Fibroblast of lung (primary cell): ENCODE data around the gene SNORC. TPM values are rescaled to one million over a fixed set of nuclear protein-coding genes. Genes with fewer than 3 reads are reported as not detected.

Experiments
- DNase-seq, 2 donors: peaks; one replicate each; pipeline versions ENCODE4 v3.0.0 to v3.0.0-alpha.2; 2010; ENCODE audit warnings: low read depth in 2 of 2
- H2AFZ ChIP-seq: 2 replicates; pipeline ENCODE4 v1.5.1; 2012; ENCODE audit warnings: low read length, control low read depth, inconsistent platforms
- H3K27ac ChIP-seq: 2 replicates; pipeline ENCODE4 v1.5.1; 2011; ENCODE audit warnings: low read length, control low read depth; ENCODE audit not compliant: insufficient read depth
- H3K27me3 ChIP-seq: 2 replicates; pipeline ENCODE4 v1.5.1; 2011; ENCODE audit warnings: mild to moderate bottlenecking, low read length; ENCODE audit not compliant: control insufficient read depth, insufficient read depth
- H3K36me3 ChIP-seq: 2 replicates; pipeline ENCODE4 v1.5.1; 2011; ENCODE audit warnings: low read length; ENCODE audit not compliant: control insufficient read depth, insufficient read depth
- H3K4me1 ChIP-seq: 2 replicates; pipeline ENCODE4 v1.5.1; 2011; ENCODE audit warnings: low read length; ENCODE audit not compliant: control insufficient read depth, insufficient read depth; ENCODE audit errors: extremely low read depth
- H3K4me2 ChIP-seq: 2 replicates; pipeline ENCODE4 v1.5.1; 2011; ENCODE audit warnings: low read length, control low read depth; ENCODE audit not compliant: insufficient read depth; ENCODE audit errors: extremely low read depth
- H3K4me3 ChIP-seq, 4 experiments: fragments of 200-600 bp in 1 of 4; sonication (generic) in 1 of 4; replicated peaks in 1 of 4; 2 replicates each; pipeline ENCODE4 v1.5.1; 2011 to 2016; ENCODE audit warnings: low read length in 4 of 4, low read depth in 3 of 4, mild to moderate bottlenecking in 3 of 4, control low read depth in 2 of 4, inconsistent platforms in 1 of 4, mixed read lengths in 1 of 4; ENCODE audit not compliant: insufficient read depth in 1 of 4; ENCODE audit errors: control extremely low read depth in 1 of 4
- H3K79me2 ChIP-seq: 2 replicates; pipeline ENCODE4 v1.5.1; 2012; ENCODE audit warnings: mild to moderate bottlenecking, low read length, inconsistent platforms; ENCODE audit not compliant: control insufficient read depth, insufficient read depth
- H3K9ac ChIP-seq: 2 replicates; pipeline ENCODE4 v1.5.1; 2011; ENCODE audit warnings: mild to moderate bottlenecking, low read length, control low read depth; ENCODE audit not compliant: insufficient read depth
- H3K9me3 ChIP-seq: 2 replicates; pipeline ENCODE4 v1.5.1; 2012; ENCODE audit warnings: low read depth, low read length; ENCODE audit not compliant: control insufficient read depth, insufficient read depth
- H4K20me1 ChIP-seq: 2 replicates; pipeline ENCODE4 v1.5.1; 2011; ENCODE audit warnings: low read length; ENCODE audit not compliant: control insufficient read depth, insufficient read depth; ENCODE audit errors: extremely low read depth
- EZH2 ChIP-seq: IDR thresholded peaks from 2 replicates; pipeline ENCODE4 v1.5.1; 2012; ENCODE audit warnings: low read length, control low read depth, mild to moderate bottlenecking; ENCODE audit errors: missing control alignments
- polyA plus RNA-seq, 2 donors: library from polyadenylated mRNA; depleted of rRNA in 1 of 2; stranded (reverse) in 1 of 2; unstranded in 1 of 2; fragments of >200 nt; gene quantifications; 2 replicates each; pipeline ENCODE4 v1.2.1, GENCODE V29; 2011 to 2012; ENCODE audit warnings: missing spikeins in 1 of 2
- total RNA-seq: library from RNA; depleted of rRNA; stranded (reverse); fragments of >200 nt; gene quantifications from 2 replicates; pipeline ENCODE4 v1.2.1, GENCODE V29; 2014
- TF ChIP-seq, protein P1 (sequence below), 2 donors: IDR thresholded peaks in 1 of 2; conservative IDR thresholded peaks in 1 of 2; 1 replicate in 1 of 2; 2 replicates in 1 of 2; pipeline ENCODE4 v1.5.1; 2011 to 2012; ENCODE audit warnings: low read length in 2 of 2, control low read depth in 1 of 2, inconsistent platforms in 1 of 2, low read depth in 1 of 2, mild to moderate bottlenecking in 1 of 2

The SNORC gene
- total and polyA plus RNA-seq, 2 donors (not counting 1 experiment from before 2014, with no cell fraction given) = 0.14 to 0.83 TPM

DNA sequence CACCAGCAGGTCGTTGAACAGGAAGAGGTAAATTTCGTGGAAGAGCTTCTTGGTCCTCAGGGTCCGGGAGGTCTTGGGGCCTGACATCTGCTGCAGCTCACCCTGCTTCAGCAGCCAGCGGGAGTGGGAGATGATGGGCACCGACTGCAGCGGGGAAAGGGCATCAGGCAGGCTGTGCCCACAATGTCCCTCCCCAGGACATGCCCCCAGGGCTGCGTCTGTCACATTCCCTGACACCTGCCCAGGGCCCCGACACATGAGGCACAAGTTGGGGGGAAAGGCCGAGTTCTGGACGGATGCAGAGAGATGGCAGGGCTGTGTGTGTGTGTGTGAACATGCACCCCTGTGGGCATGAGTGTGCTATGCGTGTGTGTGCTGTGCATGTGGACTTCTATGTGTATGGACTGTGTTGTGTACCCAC lies 13.9 kb downstream of the SNORC start:
- Histone ChIP-seq H4K20me1 (no peaks in the 10 kb centered on the region), H3K4me2 (no peak overlapping the region), H3K9me3 (no peaks in the 10 kb centered on the region), H3K27me3 (no peaks in the 10 kb centered on the region), H3K36me3 (no peaks in the 10 kb centered on the region), H3K4me3 (no peak overlapping the region), H3K79me2 (no peaks in the 10 kb centered on the region), H3K27ac (no peak overlapping the region), H2AFZ (no peak overlapping the region), H3K4me1 (no peaks in the 10 kb centered on the region), H3K9ac (no peak overlapping the region)
- no peak for TF ChIP-seq EZH2
- TF ChIP-seq, protein P1, sequence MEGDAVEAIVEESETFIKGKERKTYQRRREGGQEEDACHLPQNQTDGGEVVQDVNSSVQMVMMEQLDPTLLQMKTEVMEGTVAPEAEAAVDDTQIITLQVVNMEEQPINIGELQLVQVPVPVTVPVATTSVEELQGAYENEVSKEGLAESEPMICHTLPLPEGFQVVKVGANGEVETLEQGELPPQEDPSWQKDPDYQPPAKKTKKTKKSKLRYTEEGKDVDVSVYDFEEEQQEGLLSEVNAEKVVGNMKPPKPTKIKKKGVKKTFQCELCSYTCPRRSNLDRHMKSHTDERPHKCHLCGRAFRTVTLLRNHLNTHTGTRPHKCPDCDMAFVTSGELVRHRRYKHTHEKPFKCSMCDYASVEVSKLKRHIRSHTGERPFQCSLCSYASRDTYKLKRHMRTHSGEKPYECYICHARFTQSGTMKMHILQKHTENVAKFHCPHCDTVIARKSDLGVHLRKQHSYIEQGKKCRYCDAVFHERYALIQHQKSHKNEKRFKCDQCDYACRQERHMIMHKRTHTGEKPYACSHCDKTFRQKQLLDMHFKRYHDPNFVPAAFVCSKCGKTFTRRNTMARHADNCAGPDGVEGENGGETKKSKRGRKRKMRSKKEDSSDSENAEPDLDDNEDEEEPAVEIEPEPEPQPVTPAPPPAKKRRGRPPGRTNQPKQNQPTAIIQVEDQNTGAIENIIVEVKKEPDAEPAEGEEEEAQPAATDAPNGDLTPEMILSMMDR (conservative IDR thresholded peaks at IDR 0.05 in 1 of 2, IDR thresholded peaks at IDR 0.05 in 1 of 2; ENCODE audit: low read depth in 1 of 2, low read length in 2 of 2) = no peak
- DNase-seq = no peak

DNA sequence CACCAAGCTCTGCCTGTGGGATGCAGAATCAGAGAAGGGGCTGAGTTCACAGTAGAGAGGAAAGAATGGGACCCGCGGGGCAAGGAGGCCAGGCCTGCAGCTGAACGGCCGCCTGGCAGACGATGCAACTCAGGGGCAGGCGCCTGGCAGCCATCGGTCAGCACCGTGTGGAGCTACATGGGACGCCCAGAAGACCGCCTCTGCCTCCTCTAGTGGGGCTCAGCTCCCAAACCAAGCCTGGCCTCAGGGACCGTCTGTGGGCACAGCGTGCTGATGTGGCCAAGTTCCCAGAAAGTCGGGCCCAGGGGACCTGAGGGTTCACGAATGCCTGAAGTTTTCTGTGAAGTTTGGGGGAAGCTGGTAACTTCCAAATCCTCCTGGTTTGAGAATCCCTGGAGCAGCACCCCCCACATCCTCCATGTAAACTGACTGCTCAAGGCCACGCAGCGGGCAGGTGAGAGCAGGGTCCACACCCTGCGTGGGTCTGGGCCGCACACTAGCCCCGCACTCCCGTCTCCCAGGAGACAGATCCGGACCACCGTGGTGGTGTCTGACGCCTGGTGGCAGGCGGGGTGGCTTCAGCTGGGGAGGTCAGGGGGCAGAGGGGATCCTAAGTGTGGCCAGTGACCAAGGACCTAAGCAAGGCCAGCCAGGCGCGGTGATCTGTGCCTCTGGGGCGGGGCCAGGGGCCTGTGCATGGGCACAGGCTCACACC lies 14.6 kb downstream of the SNORC start:
- H3K9ac ChIP-seq = no peak overlapping the region
- H3K4me3 ChIP-seq = no peak overlapping the region
- H4K20me1 ChIP-seq = no peaks in the 10 kb centered on the region
- H3K36me3 ChIP-seq = no peaks in the 10 kb centered on the region
- H2AFZ ChIP-seq = no peak overlapping the region
- H3K4me1 ChIP-seq = no peaks in the 10 kb centered on the region
- TF ChIP-seq EZH2 = no peak
- TF ChIP-seq, protein P1 (conservative IDR thresholded peaks at IDR 0.05 in 1 of 2, IDR thresholded peaks at IDR 0.05 in 1 of 2; ENCODE audit: low read depth in 1 of 2, low read length in 2 of 2) = no peak
- no peak overlapping the region for H3K4me2 ChIP-seq
- H3K79me2 ChIP-seq = no peaks in the 10 kb centered on the region
- no peaks in the 10 kb centered on the region for H3K9me3 ChIP-seq
- H3K27me3 ChIP-seq = no peaks in the 10 kb centered on the region
- no peak for DNase-seq
- no peak overlapping the region for H3K27ac ChIP-seq

DNA sequence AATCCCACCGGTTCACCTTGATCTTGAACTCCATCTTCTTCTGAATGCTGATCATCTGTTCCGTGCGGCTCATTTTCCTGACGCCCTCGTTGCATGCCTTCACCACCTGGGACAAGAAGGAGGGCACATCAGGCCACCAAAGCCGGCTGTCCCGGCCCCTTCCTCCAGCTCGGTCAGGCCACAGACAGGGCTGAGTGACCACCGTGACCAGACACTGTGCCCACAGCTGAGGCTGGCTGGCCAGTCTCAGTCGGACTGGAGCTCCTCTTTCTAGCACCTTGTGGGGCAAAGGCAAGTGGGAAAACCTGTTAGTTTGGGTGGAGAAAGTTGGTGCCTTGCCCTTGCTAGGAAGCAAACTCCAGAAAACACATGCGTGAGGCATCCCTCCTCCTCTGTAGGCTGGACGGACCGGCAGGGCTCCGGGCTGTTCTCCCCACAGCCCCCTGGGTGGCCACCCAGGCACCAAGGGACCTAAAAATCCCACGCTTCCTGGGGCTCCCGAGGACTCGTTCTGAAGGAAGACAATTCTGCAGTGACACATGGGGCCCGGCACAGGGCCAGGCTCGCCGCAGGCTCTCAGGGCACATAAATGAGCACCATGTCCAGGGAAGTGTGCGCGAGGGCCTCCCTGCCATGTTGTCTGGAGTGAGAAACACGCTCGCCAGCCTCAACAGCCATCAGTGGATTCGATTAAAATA lies 15.3 kb downstream of the SNORC start:
- Histone ChIP-seq H3K9me3 (no peaks in the 10 kb centered on the region), H3K4me2 (no peak overlapping the region), H2AFZ (no peak overlapping the region), H3K27me3 (no peaks in the 10 kb centered on the region), H3K36me3 (no peaks in the 10 kb centered on the region), H3K4me1 (no peaks in the 10 kb centered on the region), H3K27ac (no peak overlapping the region), H4K20me1 (no peaks in the 10 kb centered on the region), H3K4me3 (no peak overlapping the region), H3K79me2 (no peaks in the 10 kb centered on the region), H3K9ac (no peak overlapping the region)
- no peak for DNase-seq
- TF ChIP-seq, protein P1 (conservative IDR thresholded peaks at IDR 0.05 in 1 of 2, IDR thresholded peaks at IDR 0.05 in 1 of 2; ENCODE audit: low read depth in 1 of 2, low read length in 2 of 2) = no peak
- TF ChIP-seq EZH2 = no peak
